Panc1 (cell line): Measurements from ENCODE around the gene DIABLO.

Experiments
- CTCF ChIP-seq: fragments of 450-650 bp; IDR thresholded peaks from 2 replicates; pipeline ENCODE4 v1.5.1; 2017; ENCODE audit warnings: mild to moderate bottlenecking
- POLR2AphosphoS5 ChIP-seq: IDR thresholded peaks from 2 replicates; pipeline ENCODE4 v1.6.1; 2012; ENCODE audit warnings: mild to moderate bottlenecking, low read depth, low read length, moderate library complexity
- REST ChIP-seq, 2 experiments: IDR thresholded peaks; 2 replicates each; pipeline ENCODE4 v1.6.1; 2011 to 2012; ENCODE audit warnings: low read depth in 2 of 2, control low read depth in 1 of 2, low read length in 1 of 2, mild to moderate bottlenecking in 1 of 2, moderate library complexity in 1 of 2; ENCODE audit not compliant: insufficient read depth in 1 of 2
- SIN3A ChIP-seq: IDR thresholded peaks from 2 replicates; pipeline ENCODE4 v1.6.1; 2012; ENCODE audit warnings: low read depth, mild to moderate bottlenecking, low read length, moderate library complexity, borderline replicate concordance; ENCODE audit not compliant: insufficient read depth
- TCF7L2 ChIP-seq: IDR thresholded peaks from 2 replicates; pipeline ENCODE4 v1.6.1; 2011; ENCODE audit warnings: mild to moderate bottlenecking, low read depth, low read length, inconsistent platforms

GRCh38 chr12:122161682-122162081, 64.2 kb downstream of the DIABLO start:
- TF ChIP-seq CTCF (no peak), REST (IDR thresholded peaks at IDR 0.05; ENCODE audit: insufficient read depth in 1 of 2, low read depth in 2 of 2, low read length in 1 of 2) (no peak), TCF7L2 (no peak), POLR2AphosphoS5 (no peak), SIN3A (no peak)
